Measurements from ENCODE around the gene ADAMTS19. TPM values are rescaled to one million over a fixed set of nuclear protein-coding genes. Genes with fewer than 3 reads are reported as not detected.

The ADAMTS19 gene
- total RNA-seq, 2 experiments from 2014 or later, result not detected

- Mint-ChIP-seq H3K9me3 (no peaks in the 10 kb centered on the region), H3K36me3 (ENCODE audit: low read depth) (no peaks in the 10 kb centered on the region), H3K27me3 (peaks cover 4% of the 10 kb centered on the region), H3K4me3 (no peak overlapping the region), H3K4me1 (ENCODE audit: low read depth) (no peaks in the 10 kb centered on the region), H3K27ac (no peak overlapping the region)
- ATAC-seq (no peak), DNase-seq (no peak)
- ChIA-PET CTCF (interaction anchor here (0.6 to 9.1 kb wide), 5 partner anchors 12 to 1178 kb away, joined by 3 to 150 read pairs (median 3); no protein-coding TSS in a partner anchor), POLR2A (no interaction called here)
- intact Hi-C loops (cut with micrococcal nuclease), result loop anchor here (2.0 to 10.0 kb wide), 4 partner anchors 102 to 1552 kb away; no protein-coding TSS in a partner anchor
- no peak for TF ChIP-seq CTCF (IDR thresholded peaks at IDR 0.05)
Measured at GRCh38 chr5:129766798-129767197, 306.7 kb downstream of the ADAMTS19 start.

DNA sequence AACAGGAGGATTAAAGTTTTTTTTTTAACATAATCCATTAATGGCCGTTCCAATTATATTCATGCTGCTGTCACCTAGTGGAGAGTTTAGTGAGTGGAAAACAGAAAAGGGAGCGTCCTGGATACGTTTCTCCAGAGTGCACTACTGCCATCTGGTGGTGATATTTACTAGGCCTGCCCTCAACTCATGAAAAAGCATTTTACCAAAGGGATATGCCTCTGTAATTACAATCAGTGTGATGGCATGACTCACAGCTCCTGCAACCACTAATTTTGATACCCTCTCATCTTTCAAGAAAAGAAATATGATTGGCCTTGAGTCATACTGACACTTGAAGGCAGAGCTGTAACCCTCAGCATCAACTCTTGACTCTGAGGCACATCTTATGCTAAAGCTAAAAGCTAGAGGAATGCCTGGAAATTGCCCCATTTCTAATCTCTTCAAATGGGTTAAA lies 307.9 kb downstream of the ADAMTS19 start:
- Mint-ChIP-seq H3K4me3 (no peak overlapping the region), H3K4me1 (ENCODE audit: low read depth) (no peaks in the 10 kb centered on the region), H3K27me3 (peaks cover 4% of the 10 kb centered on the region), H3K9me3 (no peaks in the 10 kb centered on the region), H3K27ac (no peak overlapping the region), H3K36me3 (ENCODE audit: low read depth) (no peaks in the 10 kb centered on the region)
- TF ChIP-seq CTCF (IDR thresholded peaks at IDR 0.05), result peak; percentile 80
- CTCF ChIA-PET, result interaction anchor here (0.6 to 9.1 kb wide), 18 partner anchors 9 to 862 kb away, joined by 3 to 150 read pairs (median 3); no protein-coding TSS in a partner anchor
- DNase-seq, result peak; percentile 80
- POLR2A ChIA-PET, result no interaction called here
- ATAC-seq, result peak; percentile 95
- intact Hi-C loops (cut with micrococcal nuclease), result loop anchor here (2.0 to 10.0 kb wide), 4 partner anchors 103 to 1553 kb away; no protein-coding TSS in a partner anchor

- ChIA-PET CTCF (interaction anchor here (0.6 to 9.1 kb wide), 15 partner anchors 9 to 863 kb away, joined by 3 to 150 read pairs (median 3); no protein-coding TSS in a partner anchor), POLR2A (no interaction called here)
- DNase-seq, result no peak
- no peaks in the 10 kb centered on the region for H3K4me1 Mint-ChIP-seq (ENCODE audit: low read depth)
- peaks cover 4% of the 10 kb centered on the region for H3K27me3 Mint-ChIP-seq
- no peaks in the 10 kb centered on the region for H3K36me3 Mint-ChIP-seq (ENCODE audit: low read depth)
- no peak for ATAC-seq
- H3K4me3 Mint-ChIP-seq, result no peak overlapping the region
- H3K27ac Mint-ChIP-seq, result no peak overlapping the region
- no peak for TF ChIP-seq CTCF (IDR thresholded peaks at IDR 0.05)
- H3K9me3 Mint-ChIP-seq, result no peaks in the 10 kb centered on the region
- intact Hi-C loops (cut with micrococcal nuclease), result loop anchor here (5.0 to 10.0 kb wide), 3 partner anchors 594 to 1554 kb away; no protein-coding TSS in a partner anchor
Measured at GRCh38 chr5:129768735-129769134, 308.6 kb downstream of the ADAMTS19 start.

DNA sequence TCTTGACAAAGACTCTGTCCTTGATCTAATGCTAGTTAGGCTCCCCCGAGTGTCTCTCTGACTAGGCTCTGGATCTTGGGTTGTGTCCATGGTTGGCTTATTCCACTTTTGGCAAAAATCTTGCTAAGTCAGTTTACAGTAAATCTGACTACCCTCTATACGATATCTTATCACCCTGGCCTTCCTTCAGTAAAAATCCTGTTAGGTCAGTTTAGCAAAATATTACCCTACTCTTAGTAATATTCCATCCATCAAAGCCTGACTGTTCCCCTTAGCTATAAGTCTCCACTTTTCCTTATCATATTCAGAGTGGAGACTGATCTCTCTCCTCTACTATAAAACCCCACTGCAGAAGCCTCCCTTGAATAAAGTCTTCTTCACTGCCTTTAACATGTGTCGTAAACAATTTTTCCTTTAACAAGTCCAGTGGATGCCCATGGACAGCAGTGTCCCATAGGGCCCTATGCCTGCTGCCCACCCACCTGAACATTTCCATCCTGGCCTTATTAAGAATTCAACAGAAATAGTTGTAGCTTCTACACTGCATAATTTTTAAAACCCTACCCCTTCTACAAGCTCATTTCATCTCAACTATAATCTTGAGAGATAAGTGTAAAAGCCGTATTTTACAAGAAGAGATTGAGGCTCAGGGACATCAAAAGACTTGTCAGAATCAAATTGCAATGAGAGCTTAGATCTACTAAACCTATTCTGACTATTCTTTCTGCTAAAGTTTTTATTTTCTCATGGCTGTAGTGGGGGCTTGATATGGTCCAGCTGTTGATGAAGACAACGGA lies 310.1 kb downstream of the ADAMTS19 start:
- no peak overlapping the region for H3K27ac Mint-ChIP-seq
- H3K4me3 Mint-ChIP-seq, result no peak overlapping the region
- ChIA-PET CTCF (interaction anchor here (1.3 to 9.1 kb wide), 9 partner anchors 11 to 371 kb away, joined by 3 to 150 read pairs (median 4); no protein-coding TSS in a partner anchor), POLR2A (interaction anchor here (1.0 kb wide), 1 partner anchor 82 kb away, joined by 3 read pairs; no protein-coding TSS in a partner anchor)
- no peaks in the 10 kb centered on the region for H3K36me3 Mint-ChIP-seq (ENCODE audit: low read depth)
- DNase-seq (no peak), ATAC-seq (no peak)
- H3K9me3 Mint-ChIP-seq, result no peaks in the 10 kb centered on the region
- intact Hi-C loops (cut with micrococcal nuclease), result no loop called here
- no peak for TF ChIP-seq CTCF (IDR thresholded peaks at IDR 0.05)
- H3K4me1 Mint-ChIP-seq (ENCODE audit: low read depth), result no peaks in the 10 kb centered on the region
- H3K27me3 Mint-ChIP-seq, result peaks cover 4% of the 10 kb centered on the region

Measured in activated CD8-positive, alpha-beta T cell treated with anti-CD3 and anti-CD28 coated beads for 36 hours (primary cell).